NB4 (cell line): ENCODE measurements around the gene ACOT6.

Source experiments
- MYC ChIP-seq: IDR thresholded peaks from 2 replicates; pipeline ENCODE4 v1.6.1; 2011; ENCODE audit warnings: low read depth, low read length
- POLR2A ChIP-seq: IDR thresholded peaks from 2 replicates; pipeline ENCODE4 v1.6.1; 2011; ENCODE audit warnings: mild to moderate bottlenecking; ENCODE audit not compliant: insufficient read length; ENCODE audit errors: extremely low read depth
- TF ChIP-seq, protein P1 (sequence below): IDR thresholded peaks from one replicate; pipeline ENCODE4 v1.5.1; 2012; ENCODE audit warnings: low read depth, low read length
- TF ChIP-seq, protein P2 (sequence below): IDR thresholded peaks from 2 replicates; pipeline ENCODE4 v1.6.1; 2011; ENCODE audit warnings: low read depth, low read length

DNA sequence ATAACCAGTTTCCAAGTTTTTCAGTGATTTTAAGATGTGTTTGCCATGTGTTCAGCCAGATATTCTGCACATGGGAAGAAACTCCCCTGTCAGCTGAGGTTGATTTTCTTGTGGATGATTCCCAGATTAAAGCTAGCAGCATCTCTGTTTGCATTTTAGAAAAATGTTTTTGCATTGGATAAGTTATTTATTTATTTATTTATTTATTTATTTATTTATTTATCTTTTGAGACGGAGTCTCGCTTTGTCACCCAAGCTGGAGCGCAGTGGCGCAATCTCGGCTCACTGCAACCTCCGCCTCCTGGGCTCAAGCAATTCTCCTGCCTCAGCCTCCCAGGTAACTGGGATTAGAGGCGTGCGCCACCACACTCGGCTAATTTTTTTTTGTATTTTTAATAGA is 17.8 kb upstream of the ACOT6 start:
- TF ChIP-seq, protein P1, sequence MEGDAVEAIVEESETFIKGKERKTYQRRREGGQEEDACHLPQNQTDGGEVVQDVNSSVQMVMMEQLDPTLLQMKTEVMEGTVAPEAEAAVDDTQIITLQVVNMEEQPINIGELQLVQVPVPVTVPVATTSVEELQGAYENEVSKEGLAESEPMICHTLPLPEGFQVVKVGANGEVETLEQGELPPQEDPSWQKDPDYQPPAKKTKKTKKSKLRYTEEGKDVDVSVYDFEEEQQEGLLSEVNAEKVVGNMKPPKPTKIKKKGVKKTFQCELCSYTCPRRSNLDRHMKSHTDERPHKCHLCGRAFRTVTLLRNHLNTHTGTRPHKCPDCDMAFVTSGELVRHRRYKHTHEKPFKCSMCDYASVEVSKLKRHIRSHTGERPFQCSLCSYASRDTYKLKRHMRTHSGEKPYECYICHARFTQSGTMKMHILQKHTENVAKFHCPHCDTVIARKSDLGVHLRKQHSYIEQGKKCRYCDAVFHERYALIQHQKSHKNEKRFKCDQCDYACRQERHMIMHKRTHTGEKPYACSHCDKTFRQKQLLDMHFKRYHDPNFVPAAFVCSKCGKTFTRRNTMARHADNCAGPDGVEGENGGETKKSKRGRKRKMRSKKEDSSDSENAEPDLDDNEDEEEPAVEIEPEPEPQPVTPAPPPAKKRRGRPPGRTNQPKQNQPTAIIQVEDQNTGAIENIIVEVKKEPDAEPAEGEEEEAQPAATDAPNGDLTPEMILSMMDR, result no peak
- no peak for TF ChIP-seq POLR2A
- TF ChIP-seq, protein P2, sequence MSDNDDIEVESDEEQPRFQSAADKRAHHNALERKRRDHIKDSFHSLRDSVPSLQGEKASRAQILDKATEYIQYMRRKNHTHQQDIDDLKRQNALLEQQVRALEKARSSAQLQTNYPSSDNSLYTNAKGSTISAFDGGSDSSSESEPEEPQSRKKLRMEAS, result no peak
- no peak for TF ChIP-seq MYC
